A549 (cell line): ENCODE results near the gene RPS21. TPM values are rescaled to one million over a fixed set of nuclear protein-coding genes. Genes with fewer than 3 reads are reported as not detected.

Experiments used
- ATAC-seq, 2 experiments: fragments of 200-7000 bp in 1 of 2; fragments of >200 bp in 1 of 2; cut with Nextera tagmentation in 1 of 2; cut with Tn5 transposase in 1 of 2; 3 replicates each; pipeline versions ENCODE4 v1.8.0 to v1.9.1; 2018 to 2020; ENCODE audit warnings: mild to moderate bottlenecking in 1 of 2, moderate library complexity in 1 of 2
- CTCF ChIA-PET: fragments of 300-600 bp; sonication (Branson Sonifier 250); formaldehyde crosslinking; extraction: SDS; loops from one replicate; lab custom pipeline; 2021; ENCODE audit warnings: antibody characterized with exemption, inconsistent platforms; lab: Yijun Ruan, JAX
- POLR2A ChIA-PET: fragments of 350-600 bp; formaldehyde crosslinking; extraction: SDS; loops from one replicate; lab custom pipeline; 2021; ENCODE audit warnings: antibody characterized with exemption, inconsistent platforms; lab: Yijun Ruan, JAX
- DNase-seq, 2 experiments: peaks; one replicate each; pipeline versions ENCODE4 v3.0.0 to v3.0.0-alpha.2; 2011 to 2016; ENCODE audit warnings: low read depth in 1 of 2, low spot score in 1 of 2
- FAIRE-seq: peaks from 2 replicates; lab custom pipeline; 2011; peaks lifted over from hg19 to GRCh38; lab: Jason Lieb, UNC
- H3K27ac ChIP-seq, 2 experiments: fragments of >200 bp; sonication (Bioruptor Twin); formaldehyde crosslinking; 3 replicates each; pipeline ENCODE4 v1.5.1; 2016 to 2017
- H3K4me1 ChIP-seq: fragments of >200 bp; sonication (Bioruptor Twin); formaldehyde crosslinking; 3 replicates; pipeline ENCODE4 v1.6.1; 2016
- H3K4me2 ChIP-seq: fragments of >200 bp; sonication (Bioruptor Twin); formaldehyde crosslinking; 3 replicates; pipeline ENCODE4 v1.6.1; 2016
- H3K4me3 ChIP-seq: fragments of >200 bp; sonication (Bioruptor Twin); formaldehyde crosslinking; 3 replicates; pipeline ENCODE4 v1.5.1; 2016
- H3K9me3 ChIP-seq: fragments of >200 bp; sonication (Bioruptor Twin); formaldehyde crosslinking; 3 replicates; pipeline ENCODE4 v1.6.1; 2016
- CBX2 ChIP-seq: fragments of 200-600 bp; sonication (generic); IDR thresholded peaks from 2 replicates; pipeline ENCODE4 v1.6.1; 2016; ENCODE audit warnings: low read depth, mild to moderate bottlenecking, borderline replicate concordance
- CBX8 ChIP-seq: fragments of 200-600 bp; sonication (generic); IDR thresholded peaks from 2 replicates; pipeline ENCODE4 v1.6.1; 2016
- CEBPB ChIP-seq, 2 experiments: fragments of >200 bp in 1 of 2; sonication (Bioruptor Twin) in 1 of 2; formaldehyde crosslinking in 1 of 2; IDR thresholded peaks; 2 replicates each; pipeline ENCODE4 v1.6.1; 2012 to 2016
- CHD2 ChIP-seq: fragments of 150-350 bp; IDR thresholded peaks from 2 replicates; pipeline ENCODE4 v1.6.1; 2014; ENCODE audit warnings: low read length; ENCODE audit not compliant: partially characterized antibody
- E2F6 ChIP-seq: IDR thresholded peaks from 2 replicates; pipeline ENCODE4 v1.6.1; 2012; ENCODE audit warnings: low read depth, borderline replicate concordance
- FOSL2 ChIP-seq, 2 experiments: fragments of 450-650 bp in 1 of 2; fragments of >200 bp in 1 of 2; sonication (Bioruptor Twin) in 1 of 2; formaldehyde crosslinking; IDR thresholded peaks; 2 replicates each; pipeline versions ENCODE4 v1.5.0 to v1.6.1; 2016 to 2020; ENCODE audit warnings: mild to moderate bottlenecking in 1 of 2, moderate library complexity in 1 of 2
- FOXS1 ChIP-seq: fragments of 250-450 bp; sonication (Bioruptor Pico); IDR thresholded peaks from 2 replicates; pipeline ENCODE4 v1.5.0; 2020; ENCODE audit warnings: mild to moderate bottlenecking, moderate library complexity
- GATA3 ChIP-seq: IDR thresholded peaks from 2 replicates; pipeline ENCODE4 v1.6.1; 2012; ENCODE audit warnings: borderline replicate concordance
- HES2 ChIP-seq: fragments of >200 bp; sonication (Bioruptor Twin); formaldehyde crosslinking; IDR thresholded peaks from 2 replicates; pipeline ENCODE4 v1.6.1; 2016
- HEYL ChIP-seq: fragments of 250-450 bp; sonication (Bioruptor Pico); IDR thresholded peaks from 2 replicates; pipeline ENCODE4 v1.8.0; 2021; ENCODE audit warnings: mild to moderate bottlenecking, moderate library complexity
- HMGXB4 ChIP-seq: fragments of 250-450 bp; sonication (Bioruptor Pico); IDR thresholded peaks from 2 replicates; pipeline ENCODE4 v1.5.0; 2021; ENCODE audit warnings: mild to moderate bottlenecking, moderate library complexity, borderline replicate concordance
- HOXA7 ChIP-seq: fragments of 250-450 bp; sonication (Bioruptor Pico); IDR thresholded peaks from 2 replicates; pipeline ENCODE4 v1.5.0; 2020; ENCODE audit warnings: mild to moderate bottlenecking, moderate library complexity
- HOXB13 ChIP-seq: fragments of 250-450 bp; sonication (Bioruptor Pico); IDR thresholded peaks from 2 replicates; pipeline ENCODE4 v1.5.0; 2020; ENCODE audit warnings: low read depth, mild to moderate bottlenecking, moderate library complexity
- HOXB5 ChIP-seq: fragments of 250-450 bp; sonication (Bioruptor Pico); IDR thresholded peaks from 2 replicates; pipeline ENCODE4 v1.5.0; 2020; ENCODE audit warnings: mild to moderate bottlenecking, moderate library complexity
- JUN ChIP-seq, 2 experiments: fragments of >200 bp; sonication (Bioruptor Twin); formaldehyde crosslinking; IDR thresholded peaks; 2 replicates in 1 of 2; 3 replicates in 1 of 2; pipeline ENCODE4 v1.6.1; 2016 to 2017
- MAX ChIP-seq: IDR thresholded peaks from 2 replicates; pipeline ENCODE4 v1.6.1; 2012
- MAZ ChIP-seq: fragments of 150-350 bp; IDR thresholded peaks from 2 replicates; pipeline ENCODE4 v1.6.1; 2014; ENCODE audit warnings: antibody characterized with exemption, low read depth, low read length, borderline replicate concordance
- NFE2L2 ChIP-seq: fragments of 150-350 bp; conservative IDR thresholded peaks from 2 replicates; pipeline ENCODE4 v1.6.1; 2014; ENCODE audit warnings: low read length
- NR3C1 ChIP-seq: fragments of >200 bp; sonication (Bioruptor Twin); formaldehyde crosslinking; IDR thresholded peaks from 3 replicates; pipeline ENCODE4 v1.6.1; 2017
- PHF8 ChIP-seq: fragments of 200-600 bp; sonication (generic); IDR thresholded peaks from 2 replicates; pipeline ENCODE4 v1.6.1; 2016; ENCODE audit warnings: low read depth, mild to moderate bottlenecking, antibody characterized with exemption, moderate library complexity, borderline replicate concordance
- POLR2A ChIP-seq: IDR thresholded peaks from 2 replicates; pipeline ENCODE4 v1.6.1; 2012; ENCODE audit warnings: mild to moderate bottlenecking, low read length
- POLR2AphosphoS2 ChIP-seq: conservative IDR thresholded peaks from 2 replicates; pipeline ENCODE4 v1.6.1; 2012; ENCODE audit warnings: low read length, improper control_type of control experiment, inconsistent platforms
- SMC3 ChIP-seq: fragments of >200 bp; sonication (Bioruptor Twin); formaldehyde crosslinking; IDR thresholded peaks from 3 replicates; pipeline ENCODE4 v1.6.1; 2018; ENCODE audit warnings: inconsistent platforms
- TP53 ChIP-seq: fragments of 250-450 bp; sonication (Bioruptor Pico); IDR thresholded peaks from 2 replicates; pipeline ENCODE4 v1.5.0; 2021; ENCODE audit warnings: mild to moderate bottlenecking, moderate library complexity
- WGBS: methylation state at CpG from one replicate; pipeline ENCODE4 v1.1.6; 2017; ENCODE audit errors: missing lambda C conversion rate; 5-methylcytosine and 5-hydroxymethylcytosine counted together
- polyA plus RNA-seq, 4 experiments: library from polyadenylated mRNA; depleted of rRNA in 3 of 4; stranded (reverse); fragments of >200 nt; fragmentation: RNase III in 1 of 4; extraction: RNeasy Plus Mini Kit Qiagen cat#74134 plus additional on column Dnase treatment in 1 of 4; gene quantifications; 2 replicates in 3 of 4; 3 replicates in 1 of 4; pipeline ENCODE4 v1.2.3, GENCODE V29; 2011 to 2017
- TF ChIP-seq, protein P1 (sequence below): fragments of 450-650 bp; IDR thresholded peaks from 2 replicates; pipeline ENCODE4 v1.6.1; 2014; ENCODE audit warnings: antibody characterized with exemption

RPS21 gene
- polyA plus RNA-seq, 2 of the 4 experiments (the other 2 are of a cell fraction) = 2,862 to 4,026 TPM

GRCh38 chr20:62367633-62368391 is 19.1 kb upstream of the RPS21 start:
- DNase-seq (peak in 1 of 2 experiments; percentile 71), ATAC-seq (peak; percentile 7 to 9; a peak in 2 of 6 replicates), FAIRE-seq (no peak)
- peak overlapping the region; percentile 91 for H3K4me2 ChIP-seq
- TF ChIP-seq HOXB5 (CRISPR knock-in tag) (no peak), SMC3 (no peak), E2F6 (peak; percentile 81), HOXA7 (CRISPR knock-in tag) (no peak), HOXB13 (CRISPR knock-in tag) (0 out of 2 replicates have a peak, but pooled peaks have one; percentile 60), NR3C1 (no peak), CEBPB (IDR thresholded peaks at IDR 0.05) (no peak), FOXS1 (CRISPR knock-in tag) (no peak), FOSL2 (IDR thresholded peaks at IDR 0.05) (no peak), FOSL2 (CRISPR knock-in tag; IDR thresholded peaks at IDR 0.05) (no peak), CBX2 (no peak), POLR2AphosphoS2 (no peak), CBX8 (no peak), GATA3 (no peak), MAX (peak; percentile 87), NFE2L2 (no peak), JUN (IDR thresholded peaks at IDR 0.05) (no peak)
- TF ChIP-seq, protein P1, sequence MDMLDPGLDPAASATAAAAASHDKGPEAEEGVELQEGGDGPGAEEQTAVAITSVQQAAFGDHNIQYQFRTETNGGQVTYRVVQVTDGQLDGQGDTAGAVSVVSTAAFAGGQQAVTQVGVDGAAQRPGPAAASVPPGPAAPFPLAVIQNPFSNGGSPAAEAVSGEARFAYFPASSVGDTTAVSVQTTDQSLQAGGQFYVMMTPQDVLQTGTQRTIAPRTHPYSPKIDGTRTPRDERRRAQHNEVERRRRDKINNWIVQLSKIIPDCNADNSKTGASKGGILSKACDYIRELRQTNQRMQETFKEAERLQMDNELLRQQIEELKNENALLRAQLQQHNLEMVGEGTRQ = no peak
- H3K9me3 ChIP-seq = no peaks in the 10 kb centered on the region
- POLR2A ChIA-PET = interaction anchor here (0.5 to 5.0 kb wide), 11 partner anchors 9 to 65 kb away, joined by 3 to 61 read pairs (median 4); partner anchors contain the start of genes ADRM1 and RPS21
- H3K4me1 ChIP-seq = peaks cover 59% of the 10 kb centered on the region
- H3K4me3 ChIP-seq = peak overlapping the region; percentile 100
- CTCF ChIA-PET = interaction anchor here (0.8 to 12.6 kb wide), 14 partner anchors 10 to 929 kb away, joined by 3 to 290 read pairs (median 6); partner anchors contain the start of genes ADRM1 and OSBPL2
- 2% methylated on average over 12 of the region's 37 CpGs for WGBS
- peak overlapping the region; percentile 97 to 99 for H3K27ac ChIP-seq

- no peak for FAIRE-seq
- TF ChIP-seq TP53 (CRISPR knock-in tag) (no peak), MAZ (no peak), HMGXB4 (no peak), HOXA7 (CRISPR knock-in tag) (no peak), PHF8 (no peak), CHD2 (no peak), HES2 (no peak), HEYL (CRISPR knock-in tag) (no peak), POLR2A (peak; percentile 24), JUN (IDR thresholded peaks at IDR 0.05) (peak in 1 of 2 experiments; percentile 54; a peak in 1 of 5 replicates)
- peak in 1 of 2 experiments; percentile 89 for DNase-seq
These were observed 18.4 kb upstream of the RPS21 start for GRCh38 chr20:62368392-62368975.

More at GRCh38 chr20:62368392-62368975, 18.4 kb upstream of the RPS21 start:
- POLR2A ChIA-PET = interaction anchor here (0.6 to 5.0 kb wide), 10 partner anchors 9 to 66 kb away, joined by 3 to 61 read pairs (median 4); partner anchors contain the start of genes ADRM1 and RPS21
- H3K4me1 ChIP-seq = peaks cover 52% of the 10 kb centered on the region
- peak; percentile 18 to 40; a peak in 5 of 6 replicates for ATAC-seq
- CTCF ChIA-PET = interaction anchor here (0.8 to 12.6 kb wide), 18 partner anchors 10 to 131 kb away, joined by 3 to 290 read pairs (median 5); partner anchors contain the start of genes ADRM1 and OSBPL2
- H3K27ac ChIP-seq = peak overlapping the region; percentile 97 to 99
- peak overlapping the region; percentile 91 for H3K4me2 ChIP-seq
- peak overlapping the region; percentile 100 for H3K4me3 ChIP-seq
- 3% methylated on average over 8 of the region's 15 CpGs for WGBS
- no peaks in the 10 kb centered on the region for H3K9me3 ChIP-seq
